Measurements from ENCODE around the gene KRTAP10-3.

The KRTAP10-3 gene, protein sequence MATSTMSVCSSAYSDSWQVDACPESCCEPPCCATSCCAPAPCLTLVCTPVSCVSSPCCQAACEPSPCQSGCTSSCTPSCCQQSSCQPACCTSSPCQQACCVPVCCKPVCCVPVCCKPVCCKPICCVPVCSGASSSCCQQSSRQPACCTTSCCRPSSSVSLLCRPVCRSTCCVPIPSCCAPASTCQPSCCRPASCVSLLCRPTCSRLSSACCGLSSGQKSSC

DNA sequence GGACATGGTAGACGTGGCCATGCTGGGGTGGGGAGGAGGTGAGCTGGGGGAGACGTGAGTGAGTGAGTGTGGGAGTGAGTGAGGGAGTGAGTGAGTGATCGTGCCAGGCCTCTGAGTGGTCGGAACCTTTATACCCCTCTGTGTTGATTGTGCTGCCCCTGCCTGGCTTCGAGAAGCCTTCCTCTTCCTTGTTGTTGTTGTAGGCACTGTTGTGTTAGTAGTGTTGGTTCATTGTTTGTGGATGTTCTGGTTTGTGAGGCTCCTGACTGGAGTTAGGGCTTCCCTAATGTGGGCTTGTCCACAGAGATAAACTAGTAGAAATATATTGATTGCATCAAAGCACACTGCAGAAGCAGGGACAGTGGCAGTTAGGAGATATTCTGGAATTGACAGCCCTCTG is at the start of gene KRTAP10-3:
Gene KRTAP10-3 (minus strand): TSS at position 101 of the 400 bp plus-strand sequence. CDS start 80 bp downstream, at position 21.
- H3K4me3 ChIP-seq (ENCODE audit: low read depth, low read length), result no peak within 1 kb of the TSS

DNA sequence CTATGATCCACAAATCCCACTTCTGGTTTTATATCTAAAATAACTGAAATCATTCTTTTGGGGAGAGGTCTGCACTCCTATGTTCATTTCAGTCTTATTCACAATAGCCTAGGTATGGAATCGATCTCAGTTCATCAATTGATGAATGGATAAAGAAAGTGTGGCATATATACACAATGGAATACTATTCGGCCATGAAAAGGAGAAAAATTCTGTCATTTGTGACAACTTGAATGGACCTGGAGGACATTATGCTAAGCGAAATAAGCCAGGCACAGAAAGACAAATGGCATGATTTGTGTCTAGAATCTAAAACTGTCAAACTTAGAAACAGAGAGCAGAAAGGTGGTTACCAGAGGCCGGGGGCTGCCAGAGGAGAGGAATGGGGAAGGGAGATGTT is 47.9 kb upstream of the KRTAP10-3 start:
- no peak for DNase-seq (ENCODE audit: low read depth)
- no peak overlapping the region for H3K4me3 ChIP-seq (ENCODE audit: low read depth, low read length)
- TF ChIP-seq, protein P1, sequence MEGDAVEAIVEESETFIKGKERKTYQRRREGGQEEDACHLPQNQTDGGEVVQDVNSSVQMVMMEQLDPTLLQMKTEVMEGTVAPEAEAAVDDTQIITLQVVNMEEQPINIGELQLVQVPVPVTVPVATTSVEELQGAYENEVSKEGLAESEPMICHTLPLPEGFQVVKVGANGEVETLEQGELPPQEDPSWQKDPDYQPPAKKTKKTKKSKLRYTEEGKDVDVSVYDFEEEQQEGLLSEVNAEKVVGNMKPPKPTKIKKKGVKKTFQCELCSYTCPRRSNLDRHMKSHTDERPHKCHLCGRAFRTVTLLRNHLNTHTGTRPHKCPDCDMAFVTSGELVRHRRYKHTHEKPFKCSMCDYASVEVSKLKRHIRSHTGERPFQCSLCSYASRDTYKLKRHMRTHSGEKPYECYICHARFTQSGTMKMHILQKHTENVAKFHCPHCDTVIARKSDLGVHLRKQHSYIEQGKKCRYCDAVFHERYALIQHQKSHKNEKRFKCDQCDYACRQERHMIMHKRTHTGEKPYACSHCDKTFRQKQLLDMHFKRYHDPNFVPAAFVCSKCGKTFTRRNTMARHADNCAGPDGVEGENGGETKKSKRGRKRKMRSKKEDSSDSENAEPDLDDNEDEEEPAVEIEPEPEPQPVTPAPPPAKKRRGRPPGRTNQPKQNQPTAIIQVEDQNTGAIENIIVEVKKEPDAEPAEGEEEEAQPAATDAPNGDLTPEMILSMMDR (IDR thresholded peaks at IDR 0.05; ENCODE audit: low read depth, low read length, missing control alignments), result no peak

More for the DNA sequence above, at the start of gene KRTAP10-3:
- DNase-seq (ENCODE audit: low read depth), result no peak
- TF ChIP-seq, protein P1 (IDR thresholded peaks at IDR 0.05; ENCODE audit: low read depth, low read length, missing control alignments), result no peak

DNA sequence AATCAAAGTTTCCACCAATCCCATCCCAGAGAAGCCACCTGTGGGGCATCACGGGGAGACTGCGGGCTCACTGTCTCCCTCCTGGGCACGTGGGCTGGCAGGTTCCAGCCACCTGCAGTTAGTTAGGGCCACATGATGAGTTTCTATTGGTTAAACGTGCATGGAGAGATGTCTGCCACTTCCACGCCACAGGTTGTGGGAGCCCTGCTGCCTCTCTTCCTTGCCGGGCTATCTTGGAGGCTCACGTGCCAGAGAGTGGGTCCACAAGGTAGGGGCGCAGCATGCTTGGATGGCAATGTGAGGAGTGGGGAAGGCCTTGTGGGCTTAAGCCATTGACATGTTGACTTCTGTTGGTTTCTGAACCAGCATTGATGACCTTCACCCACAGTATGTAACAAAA is 45.3 kb upstream of the KRTAP10-3 start:
- no peak overlapping the region for H3K4me3 ChIP-seq (ENCODE audit: low read depth, low read length)
- TF ChIP-seq, protein P1 (IDR thresholded peaks at IDR 0.05; ENCODE audit: low read depth, low read length, missing control alignments), result no peak
- DNase-seq (ENCODE audit: low read depth), result no peak

DNA sequence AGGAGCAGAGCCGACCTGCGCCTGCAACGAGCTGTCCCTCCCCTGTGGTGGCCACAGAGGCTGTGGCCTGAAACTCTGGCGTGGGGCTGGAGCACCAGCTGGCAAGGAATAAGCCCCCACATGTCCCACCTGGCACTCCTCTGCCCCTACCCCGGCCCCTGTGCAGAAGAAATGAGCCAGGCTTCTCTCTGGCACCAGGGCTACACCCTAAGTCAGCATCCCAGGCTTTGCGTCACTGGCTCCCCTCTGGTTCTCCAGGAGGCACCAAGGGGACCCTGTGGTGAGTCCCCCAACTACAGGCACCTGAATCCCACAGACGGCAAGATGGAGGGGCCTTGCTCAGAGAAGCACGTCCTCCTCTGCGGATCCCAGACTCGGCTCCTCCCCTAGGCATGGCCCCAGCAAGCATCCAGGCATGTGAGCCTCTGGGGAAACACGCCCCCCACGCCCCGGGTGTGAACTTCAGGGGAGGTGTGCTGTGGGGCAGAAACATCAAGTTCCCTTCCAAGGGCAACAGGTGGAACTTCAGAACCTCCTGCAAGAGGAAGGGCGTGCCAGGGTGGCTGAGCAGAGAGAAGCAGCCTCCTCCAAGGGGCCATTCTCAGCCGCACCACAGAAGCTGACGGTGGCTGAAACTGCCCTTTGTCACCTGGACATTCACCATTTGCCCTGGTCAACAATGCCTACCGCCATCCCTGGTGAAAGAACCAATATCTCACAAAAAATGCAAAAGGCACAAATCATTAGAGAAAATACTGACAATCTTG is 44.7 kb upstream of the KRTAP10-3 start:
- TF ChIP-seq, protein P1 (IDR thresholded peaks at IDR 0.05; ENCODE audit: low read depth, low read length, missing control alignments), result no peak
- H3K4me3 ChIP-seq (ENCODE audit: low read depth, low read length), result no peak overlapping the region
- DNase-seq (ENCODE audit: low read depth), result no peak

DNA sequence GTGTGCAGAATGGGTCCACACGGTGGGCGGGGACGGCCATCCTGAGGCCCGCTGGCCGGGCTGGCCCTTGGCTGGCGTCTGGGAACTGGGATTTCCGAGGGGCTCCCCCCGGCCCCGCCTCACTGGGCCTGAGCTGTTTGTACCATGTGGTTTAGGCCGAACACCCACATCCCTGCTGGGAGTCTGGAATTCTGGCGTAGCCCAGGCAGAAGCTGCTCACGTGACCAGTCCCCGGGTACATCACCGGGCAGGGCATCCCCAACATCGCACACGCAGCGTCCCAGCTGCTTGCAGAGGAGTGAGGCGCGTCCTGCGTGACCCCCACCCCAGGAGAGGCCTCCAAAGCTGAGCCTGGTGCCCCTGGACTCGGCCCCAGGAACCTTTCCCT is 43.9 kb upstream of the KRTAP10-3 start:
- TF ChIP-seq, protein P1 (IDR thresholded peaks at IDR 0.05; ENCODE audit: low read depth, low read length, missing control alignments), result no peak
- no peak for DNase-seq (ENCODE audit: low read depth)
- no peak overlapping the region for H3K4me3 ChIP-seq (ENCODE audit: low read depth, low read length)

DNA sequence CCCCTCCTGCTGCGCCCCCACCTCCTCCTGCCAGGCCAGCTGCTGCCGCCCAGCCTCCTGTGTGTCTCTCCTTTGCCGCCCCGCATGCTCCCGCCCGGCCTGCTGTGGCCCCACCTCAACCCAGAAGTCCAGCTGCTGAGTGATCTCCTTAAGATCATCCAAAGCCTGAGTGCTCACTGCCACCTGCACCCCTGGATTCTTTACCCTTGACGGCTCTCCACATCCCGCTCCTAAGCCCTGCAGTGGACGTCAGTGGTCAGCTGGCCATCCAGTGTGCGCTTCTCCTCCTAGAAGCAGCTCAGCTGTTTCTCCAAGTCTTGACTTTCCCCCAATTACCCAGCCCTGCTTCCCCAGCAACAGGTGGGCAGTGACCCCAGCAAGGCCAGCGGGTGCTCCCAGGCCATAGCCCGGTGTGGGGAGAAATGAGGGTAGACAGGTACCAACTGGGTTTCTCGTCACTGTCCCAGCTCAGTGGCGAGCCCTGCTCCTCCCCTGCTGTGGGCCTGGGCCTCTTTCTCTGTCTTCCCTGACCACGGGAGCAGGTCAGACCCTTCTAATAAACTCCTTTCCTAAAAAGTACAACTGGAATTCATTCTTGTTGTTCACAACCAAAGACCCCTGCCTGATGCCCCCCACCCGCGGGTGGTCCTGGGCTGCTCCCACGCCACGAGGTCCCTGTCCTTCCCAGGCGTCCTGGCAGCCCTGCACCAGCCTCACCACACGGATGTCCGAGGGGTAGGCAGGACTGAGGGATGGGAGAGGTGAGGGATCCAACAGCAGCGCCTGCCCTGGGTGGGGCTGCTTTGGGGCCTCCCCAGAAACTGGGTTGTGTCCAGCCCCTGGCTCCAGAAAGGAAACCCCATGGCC is 43.2 kb upstream of the KRTAP10-3 start:
- no peak overlapping the region for H3K4me3 ChIP-seq (ENCODE audit: low read depth, low read length)
- no peak for DNase-seq (ENCODE audit: low read depth)
- TF ChIP-seq, protein P1 (IDR thresholded peaks at IDR 0.05; ENCODE audit: low read depth, low read length, missing control alignments), result no peak

Data from GM12864 (cell line).